NCI-H2171 (cell line): ENCODE measurements around the gene OR10A3.

ENCODE experiments used
- DNase-seq: peaks from one replicate; lab custom pipeline; 2025; lab: John Stamatoyannopoulos, UW

OR10A3 gene

DNA sequence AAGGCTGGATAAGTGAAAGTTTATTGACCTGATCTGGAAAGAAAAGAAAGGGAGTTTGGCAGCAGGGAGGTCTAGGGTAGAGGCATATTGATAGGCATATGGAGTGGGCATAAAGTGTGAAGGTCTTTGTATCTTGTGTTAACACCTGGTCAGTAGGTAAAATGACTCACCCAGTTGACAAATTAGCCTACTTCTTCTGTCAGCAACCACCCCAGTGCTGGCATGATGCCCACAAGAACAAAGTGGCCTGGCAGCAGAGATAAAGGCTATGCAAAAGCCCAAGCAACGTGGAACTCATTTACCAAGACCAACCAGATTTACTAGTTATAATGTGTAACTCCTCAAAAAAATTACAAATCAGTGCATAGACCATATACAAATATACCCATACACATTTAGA lies 4.9 kb downstream of the OR10A3 start:
- no peak for DNase-seq

DNA sequence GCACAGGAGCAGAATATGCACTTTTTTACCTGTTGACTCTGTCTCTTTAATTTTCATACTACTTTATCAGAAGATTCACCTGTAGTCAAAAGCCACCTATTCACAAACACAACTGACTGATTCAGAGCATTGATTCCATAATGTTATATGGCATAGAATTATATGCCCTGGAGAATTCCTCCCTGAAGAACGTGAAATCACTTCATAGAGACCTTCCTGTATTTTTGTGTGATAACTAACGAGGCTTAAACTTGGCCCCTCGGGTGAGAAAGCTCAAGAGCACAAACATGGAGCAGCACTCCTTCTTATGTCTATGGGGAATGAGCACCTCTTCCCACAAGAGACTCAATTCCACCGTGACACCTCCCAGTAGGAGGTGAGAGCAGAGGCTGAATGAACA lies 10.3 kb downstream of the OR10A3 start, which contains the start of gene OR10A6:
TSS of gene OR10A6 (minus strand) at position 101 of the 400 bp plus-strand sequence. CDS start 2,606 bp downstream, outside the sequence.
- DNase-seq, result no peak

DNA sequence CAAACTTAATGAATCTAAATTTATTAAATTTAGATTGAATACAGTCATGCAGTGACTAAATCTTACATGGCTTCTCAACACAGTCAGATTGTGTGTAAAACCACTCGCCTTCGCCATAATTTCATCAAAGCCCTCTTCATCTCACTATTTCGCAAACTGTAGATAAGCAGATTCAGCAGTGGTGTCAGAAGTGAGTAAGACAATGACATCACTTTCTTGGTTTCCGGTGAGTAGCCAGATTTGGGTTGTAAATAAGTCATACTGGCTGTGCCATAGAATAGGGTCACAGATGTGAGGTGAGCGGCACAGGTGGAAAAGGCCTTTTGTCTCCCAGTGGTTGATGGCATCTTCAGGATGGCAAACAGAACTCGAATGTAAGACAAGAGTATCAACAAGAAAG lies 13.9 kb downstream of the OR10A3 start:
- no peak for DNase-seq

DNA sequence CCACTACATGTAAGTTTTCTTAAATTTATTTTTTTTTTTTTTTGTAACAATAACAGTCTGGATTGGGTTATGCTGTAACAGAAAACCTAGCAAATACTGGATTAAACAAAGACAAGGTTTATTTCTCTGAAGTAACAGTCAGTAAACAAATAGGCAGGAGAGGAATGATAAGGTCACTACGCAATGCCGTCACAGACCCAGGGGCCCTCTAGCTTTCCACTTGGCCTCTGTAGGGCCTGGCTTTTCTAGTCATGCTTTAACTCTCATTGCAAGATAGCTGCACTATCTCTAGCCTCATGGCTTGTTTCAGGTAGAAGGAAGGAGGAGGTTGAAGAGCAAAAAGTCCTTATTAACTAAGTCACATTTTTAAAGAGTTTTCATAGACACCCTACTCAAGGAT lies 17.0 kb downstream of the OR10A3 start:
- DNase-seq, result no peak

DNA sequence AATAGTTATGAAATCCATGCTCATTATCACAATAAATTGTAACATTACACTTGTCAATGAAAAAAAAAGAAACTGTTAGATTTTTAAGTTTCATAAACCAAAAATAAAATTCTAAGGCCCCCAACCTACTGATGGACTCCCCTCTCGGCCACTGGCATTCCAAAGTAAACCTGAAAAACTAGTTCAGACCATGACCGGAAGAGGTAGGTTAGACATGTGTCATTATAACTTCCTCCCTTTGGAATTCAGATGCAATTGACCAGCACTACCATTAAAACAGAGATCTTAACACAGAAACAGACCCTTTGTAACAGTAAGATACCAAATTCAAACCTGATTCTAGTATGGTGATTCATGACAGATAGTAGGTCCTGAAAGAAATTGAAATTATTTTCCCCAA lies 23.4 kb downstream of the OR10A3 start:
- DNase-seq, result no peak

DNA sequence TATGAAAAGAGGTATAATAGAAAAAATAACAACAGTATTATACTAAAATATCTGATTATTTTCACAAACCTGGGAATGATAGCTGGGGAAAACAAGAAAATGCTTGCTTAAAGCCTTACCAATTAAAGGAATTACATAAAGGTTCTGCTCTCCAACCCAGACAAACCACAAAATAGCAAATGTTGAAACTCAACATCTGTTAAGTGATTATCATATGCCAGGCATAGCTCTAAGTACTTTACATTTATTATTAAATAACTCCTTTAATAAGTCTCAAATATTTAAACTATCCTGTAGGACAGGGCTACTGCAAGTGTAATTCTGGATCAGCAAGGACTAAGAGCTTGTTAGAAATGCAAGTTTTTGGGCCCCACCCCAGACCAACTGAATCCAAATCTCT lies 30.5 kb downstream of the OR10A3 start:
- DNase-seq, result no peak

DNA sequence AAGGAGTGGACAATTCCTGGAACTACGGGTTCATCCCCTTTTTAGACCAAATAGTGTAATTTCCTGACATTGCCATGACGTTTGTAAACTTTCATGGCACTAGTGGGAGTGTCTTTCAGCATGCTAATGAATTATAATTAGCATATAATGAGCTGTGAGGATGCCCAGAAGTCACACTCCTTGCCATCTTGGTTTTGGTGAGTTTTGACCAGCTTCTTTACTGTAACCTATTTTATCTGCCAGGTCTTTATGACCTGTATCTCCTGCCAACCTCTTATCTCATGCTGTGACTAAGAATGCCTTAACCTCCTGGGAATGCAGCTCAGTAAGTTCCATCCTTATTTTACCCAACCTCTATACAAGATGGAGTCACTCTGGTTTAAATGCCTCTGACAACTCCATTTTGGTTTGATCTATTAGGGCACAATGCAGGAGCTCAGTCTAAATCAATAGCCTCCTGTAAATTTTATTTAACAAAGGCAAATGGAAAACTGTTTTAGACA lies 31.2 kb downstream of the OR10A3 start:
- DNase-seq, result no peak

DNA sequence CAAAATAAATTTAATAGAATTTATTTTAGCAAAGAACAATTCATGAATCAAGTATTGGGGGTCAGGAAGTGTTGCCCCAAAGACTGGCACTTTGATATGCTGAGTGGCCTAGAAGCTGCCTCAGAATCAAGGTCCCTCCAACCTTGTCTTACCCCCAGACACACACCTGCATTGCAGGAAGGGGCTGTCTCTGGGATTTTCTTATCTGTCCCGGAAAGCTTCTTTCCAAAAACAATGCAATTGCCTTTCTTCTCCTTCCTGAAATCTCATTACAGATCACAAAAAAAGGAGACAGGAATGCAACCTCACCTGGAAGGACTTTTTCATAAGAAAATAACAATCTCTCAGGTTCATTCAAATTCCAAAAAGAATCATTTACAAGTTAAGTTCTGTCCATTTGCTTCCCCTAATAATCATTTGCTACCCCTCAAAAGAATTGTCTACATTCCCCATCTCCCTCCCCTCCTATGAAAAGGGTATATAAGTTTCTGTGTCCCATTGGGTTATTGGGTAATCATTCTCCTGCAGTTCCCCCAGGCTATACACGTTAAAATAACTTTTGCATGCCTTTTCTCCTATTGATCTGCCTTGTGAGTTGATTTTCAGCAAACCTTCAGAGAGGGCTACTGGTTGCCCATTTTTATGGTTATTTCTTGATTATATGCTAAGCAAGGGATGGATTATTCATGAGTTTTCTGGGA lies 31.8 kb downstream of the OR10A3 start:
- no peak for DNase-seq

DNA sequence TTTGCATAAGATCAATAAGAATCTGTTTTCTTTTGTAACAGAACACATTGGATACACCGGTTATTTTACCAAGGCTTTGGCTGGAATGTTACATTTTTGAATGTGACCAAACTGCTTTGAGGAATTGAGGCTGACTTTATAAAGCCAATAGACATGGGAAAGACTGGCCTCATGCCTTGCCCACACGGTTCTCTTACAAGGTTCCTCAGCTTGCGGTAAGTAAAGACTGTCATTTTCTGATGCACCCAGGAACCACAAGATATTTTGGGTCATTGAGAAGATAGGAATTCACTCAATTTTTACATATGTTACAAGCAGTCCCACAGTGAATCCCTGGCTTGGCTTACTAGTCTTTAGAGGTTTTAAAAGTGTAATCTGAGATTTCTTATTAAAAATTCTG lies 34.4 kb downstream of the OR10A3 start:
- no peak for DNase-seq

DNA sequence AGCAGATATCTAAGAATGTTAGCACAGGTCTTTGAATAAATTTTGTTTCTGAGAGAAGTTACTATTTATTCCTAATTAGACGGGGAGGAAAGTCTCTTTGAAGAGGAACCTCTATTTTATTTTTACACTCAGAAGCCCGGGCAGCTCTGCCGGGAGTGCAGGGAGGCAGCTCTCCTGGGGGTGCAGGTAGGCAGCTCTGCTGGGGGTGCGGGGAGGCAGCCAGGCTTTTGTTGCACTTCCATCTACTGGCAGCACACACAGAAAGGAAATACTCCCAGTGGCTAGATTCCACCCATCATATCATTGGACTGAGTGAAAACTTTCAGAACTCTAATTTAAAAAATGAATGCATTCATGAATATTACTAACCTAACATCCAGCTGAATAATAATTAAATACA lies 35.0 kb downstream of the OR10A3 start:
- no peak for DNase-seq

DNA sequence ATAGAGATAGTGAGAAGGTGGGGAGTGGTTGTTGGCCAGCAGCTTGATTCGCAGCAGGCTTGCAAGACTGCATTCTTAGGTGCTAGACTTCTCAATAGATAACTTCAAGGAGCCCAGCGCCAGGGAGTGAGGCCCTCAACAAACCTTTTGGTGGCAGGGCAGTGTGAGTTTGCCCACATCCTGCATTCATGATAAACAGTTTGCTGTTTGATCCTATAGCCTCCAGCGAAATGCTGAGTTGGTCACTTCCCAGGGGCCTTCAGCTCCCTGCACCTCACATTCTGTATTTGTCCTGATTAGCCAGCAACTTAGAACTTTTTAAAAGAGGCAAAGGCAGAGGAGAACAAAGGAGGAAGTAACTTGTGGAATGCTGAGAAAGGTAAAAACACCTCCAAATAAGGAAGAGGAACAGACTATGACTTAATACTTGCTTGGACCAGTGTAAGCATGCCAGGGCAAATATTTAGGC lies 35.5 kb downstream of the OR10A3 start:
- DNase-seq, result no peak

DNA sequence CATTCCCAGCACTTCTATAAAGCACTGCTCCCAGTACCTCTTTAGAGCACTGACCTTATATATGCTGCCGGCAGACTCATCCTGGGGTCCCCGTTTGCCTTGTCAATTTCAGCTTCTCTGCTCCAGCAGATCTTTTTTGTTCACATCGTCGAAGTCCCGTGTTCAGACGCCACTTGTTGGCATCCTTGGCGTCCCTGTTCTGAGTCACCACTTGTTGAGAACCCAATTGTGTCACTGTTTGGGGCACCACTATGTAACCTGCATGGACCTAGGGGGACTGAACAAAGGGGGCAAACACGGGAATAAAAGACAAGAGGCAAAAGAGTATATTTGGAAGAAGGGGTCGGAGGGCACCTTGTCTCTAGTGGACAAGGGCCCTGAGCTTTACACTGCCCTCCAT lies 36.0 kb downstream of the OR10A3 start:
- DNase-seq, result no peak

DNA sequence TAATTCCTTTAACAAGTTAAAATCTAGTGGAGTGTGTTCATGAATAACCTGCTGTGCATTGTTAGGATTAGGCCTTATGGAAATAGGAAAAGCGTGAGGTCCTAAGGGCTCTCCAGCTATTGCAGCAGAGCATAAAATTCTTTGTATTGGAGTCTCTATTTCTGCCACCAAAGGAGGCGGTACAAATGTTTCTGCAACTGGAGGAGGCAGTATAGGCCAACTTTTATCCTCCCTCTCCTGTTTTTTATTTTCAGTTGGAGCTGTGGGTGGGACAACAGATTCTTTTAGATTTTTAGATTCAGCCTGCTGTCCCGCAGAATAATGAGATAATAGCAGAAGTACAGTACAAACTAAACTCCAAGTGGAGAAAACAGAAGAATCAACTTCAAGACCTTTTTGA lies 36.6 kb downstream of the OR10A3 start:
- no peak for DNase-seq

DNA sequence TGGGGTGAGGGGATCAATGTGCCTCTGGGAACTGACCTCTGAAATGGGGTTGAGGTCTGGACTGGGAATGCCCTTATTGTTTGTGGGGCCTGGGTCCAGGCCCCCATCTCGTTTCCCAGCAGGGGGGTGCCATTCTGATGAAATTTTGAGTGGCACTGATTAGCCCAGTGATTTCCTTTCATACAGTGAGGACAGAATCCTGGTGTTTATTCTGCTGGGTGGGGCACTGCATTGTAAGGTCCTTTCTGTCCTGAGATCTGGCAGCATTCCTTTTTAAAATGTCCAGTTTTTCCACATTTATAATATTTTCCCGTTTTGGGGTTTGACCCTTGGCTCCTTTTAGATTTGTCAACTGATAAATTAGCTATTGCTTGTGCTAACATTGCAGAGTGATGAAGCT lies 37.6 kb downstream of the OR10A3 start:
- DNase-seq, result no peak

DNA sequence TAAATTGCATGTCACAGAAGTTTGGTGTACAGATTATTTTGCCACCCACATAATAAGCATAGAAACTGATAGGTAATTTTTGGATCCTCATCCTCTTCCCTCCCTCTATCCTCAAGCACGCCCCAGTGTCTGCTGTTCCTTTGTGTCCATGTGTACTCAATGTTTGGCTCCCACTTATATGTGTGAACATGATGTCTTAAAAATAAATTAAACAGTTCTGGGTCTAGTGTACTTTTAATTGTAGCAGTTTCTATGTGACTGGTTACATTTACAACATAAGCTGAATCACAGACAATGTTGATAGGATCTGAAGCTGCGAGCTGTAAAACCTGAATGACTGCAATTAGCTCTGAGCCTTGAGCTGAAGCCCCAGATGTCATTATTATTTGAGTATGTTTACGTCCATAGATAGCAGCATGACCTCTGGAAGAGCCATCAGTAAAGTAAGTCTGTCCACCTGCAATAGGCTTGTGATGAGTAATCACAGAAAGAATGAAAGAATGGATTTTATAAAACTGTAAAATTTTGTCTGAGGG lies 40.1 kb downstream of the OR10A3 start:
- DNase-seq, result no peak

DNA sequence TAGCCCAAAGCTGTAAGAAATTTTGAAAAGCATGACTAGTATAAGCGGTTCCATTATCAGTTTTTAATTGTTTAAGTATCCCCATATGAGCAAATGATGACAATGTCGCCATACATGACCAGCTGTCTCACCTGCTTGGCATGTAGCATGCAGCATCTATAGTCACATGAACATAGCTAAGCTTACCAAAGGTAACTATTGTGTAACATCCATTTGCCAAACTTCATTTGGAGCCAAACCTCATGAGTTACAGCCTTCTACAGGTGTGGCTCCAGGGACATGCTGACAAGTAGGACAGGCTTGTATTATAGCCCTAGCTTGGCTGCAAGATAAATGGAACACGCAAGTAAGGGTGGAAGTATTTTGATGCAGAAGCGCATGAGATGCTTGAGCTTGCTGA lies 40.8 kb downstream of the OR10A3 start:
- DNase-seq, result no peak

DNA sequence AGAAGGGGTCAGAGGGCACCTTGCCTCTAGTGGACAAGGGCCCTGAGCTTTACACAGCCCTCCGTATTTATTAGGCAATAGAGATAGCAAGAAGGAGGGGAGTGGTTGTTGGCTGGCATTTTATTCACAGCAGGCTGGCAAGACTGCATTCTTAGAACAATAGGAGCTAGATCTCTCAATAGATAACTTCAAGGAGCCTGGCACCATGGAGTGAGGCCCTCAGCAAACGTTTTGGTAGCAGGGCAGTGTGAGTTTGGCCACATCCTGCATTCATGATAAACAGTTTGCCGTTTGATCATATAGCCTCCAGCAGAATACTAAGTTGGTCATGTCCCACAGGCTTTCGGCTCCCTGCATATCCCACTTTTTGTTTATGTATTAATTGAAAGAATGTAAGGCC lies 42.1 kb downstream of the OR10A3 start:
- DNase-seq, result no peak

DNA sequence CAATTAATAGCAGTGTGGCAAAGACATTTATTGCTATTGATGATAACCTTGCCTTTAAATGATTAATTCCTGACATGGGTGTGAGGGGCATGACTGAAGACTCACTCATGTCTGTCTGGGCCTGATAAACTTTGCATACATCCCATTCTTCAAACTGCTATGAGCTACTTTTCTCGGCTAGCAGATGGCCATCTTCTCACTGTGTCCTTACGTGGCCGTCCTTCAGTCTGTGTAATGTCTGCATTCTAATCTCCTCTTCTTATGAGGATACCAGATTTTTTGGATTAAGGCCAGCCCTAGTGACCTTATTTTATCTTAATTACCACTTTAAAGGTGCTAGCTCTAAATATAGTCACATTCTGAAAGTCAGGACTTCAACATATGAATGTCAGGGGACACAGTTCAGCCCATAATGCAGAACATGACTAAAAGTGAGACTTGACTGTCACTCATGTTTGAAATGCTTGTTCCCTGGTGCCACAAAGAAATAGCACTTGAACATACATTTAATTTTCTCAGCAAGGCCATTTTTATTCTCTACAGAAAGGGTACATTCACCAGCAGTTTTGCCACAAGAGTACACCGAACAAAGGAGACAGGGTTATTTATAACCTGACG lies 42.7 kb downstream of the OR10A3 start:
- no peak for DNase-seq

DNA sequence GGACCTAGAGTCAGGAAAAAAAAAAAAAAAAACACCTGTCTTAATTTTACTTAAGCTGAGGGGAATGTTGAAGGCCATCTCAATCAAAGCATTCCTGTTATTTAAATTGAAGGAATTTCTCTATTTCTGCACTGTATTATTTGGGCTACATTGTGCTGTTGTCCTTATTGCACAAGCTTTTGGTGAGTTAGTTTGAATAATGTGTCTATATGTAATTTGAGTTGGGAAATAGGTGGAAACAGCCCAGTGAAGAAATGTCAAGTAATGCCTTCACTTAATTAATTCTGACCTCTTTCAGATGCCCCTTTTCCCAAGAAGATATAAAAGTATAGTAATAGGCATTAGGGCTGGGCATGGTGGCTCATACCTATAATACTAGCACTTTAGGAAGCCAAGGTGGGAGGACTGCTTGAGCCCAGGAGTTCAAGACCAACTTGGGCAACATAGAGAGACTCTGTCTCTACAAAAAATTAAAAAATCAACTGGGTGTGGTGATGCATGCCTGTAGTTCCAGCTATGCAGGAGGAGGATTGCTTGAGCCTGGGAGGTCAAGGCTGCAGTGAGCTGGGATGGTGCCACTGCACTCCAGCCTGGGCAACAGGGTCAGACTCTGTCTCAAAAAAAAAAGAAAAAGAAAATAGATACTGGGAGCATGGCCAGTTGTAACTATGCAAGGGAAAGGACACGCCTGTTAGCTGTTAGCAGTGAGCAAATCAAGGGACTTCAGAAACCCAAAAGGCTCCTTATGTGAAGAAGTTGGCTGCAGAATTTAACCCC lies 45.3 kb downstream of the OR10A3 start:
- no peak for DNase-seq

DNA sequence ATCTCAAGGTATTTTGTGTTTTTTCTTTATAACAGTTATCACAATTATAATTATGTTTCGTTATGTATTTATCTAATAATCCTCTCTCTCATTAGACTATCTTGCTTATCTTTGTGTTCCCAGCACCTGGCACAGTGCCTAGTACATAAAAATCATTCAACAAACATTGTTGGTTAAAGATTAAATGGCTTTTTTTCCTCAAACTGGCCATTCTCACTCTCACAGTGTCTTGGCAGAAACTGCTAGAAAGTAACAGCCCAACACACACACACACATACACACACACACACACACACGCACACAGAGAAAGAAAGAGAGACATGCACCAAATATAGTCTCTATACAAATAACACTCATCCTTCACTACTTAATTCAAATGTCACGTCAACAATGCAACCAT lies 47.3 kb downstream of the OR10A3 start:
- no peak for DNase-seq

DNA sequence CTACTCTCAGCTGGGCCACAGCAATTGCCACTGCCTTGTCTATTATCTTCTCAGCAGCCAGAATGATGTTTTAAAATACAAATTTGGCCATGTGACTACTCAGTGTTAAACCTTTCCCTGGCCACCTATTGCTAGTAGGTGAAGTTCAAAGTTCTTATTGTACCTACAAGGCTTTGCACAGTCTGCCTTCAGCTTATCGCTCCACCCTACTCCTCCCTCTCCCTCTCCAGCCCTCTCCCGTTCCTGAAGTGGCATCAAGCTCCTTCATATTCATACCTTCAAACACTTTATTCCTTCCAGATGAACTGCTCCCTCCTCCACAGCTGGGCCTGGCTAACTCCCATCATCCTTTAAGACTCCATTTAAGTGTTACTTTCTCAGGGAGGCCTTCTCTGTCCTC lies 47.7 kb downstream of the OR10A3 start:
- DNase-seq, result no peak

DNA sequence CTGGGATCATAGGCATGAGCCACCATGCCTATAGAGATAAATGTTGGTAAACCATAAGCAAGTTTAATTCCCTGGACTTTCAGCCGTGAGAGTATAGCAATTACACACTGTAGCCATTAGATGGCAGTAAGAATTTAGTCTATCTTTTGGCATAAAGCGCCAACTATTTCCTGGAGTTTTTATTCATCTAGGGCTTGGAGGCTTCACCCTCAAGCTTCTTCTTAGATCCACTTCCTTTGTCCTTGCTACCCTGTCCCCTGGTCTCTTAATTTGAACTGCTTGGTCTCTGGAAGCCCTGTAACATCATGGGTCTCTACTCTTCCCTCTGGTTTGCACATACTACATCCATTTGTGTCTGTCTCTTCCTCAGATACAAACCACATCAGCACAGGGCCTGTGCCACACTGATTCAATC lies 48.7 kb downstream of the OR10A3 start:
- no peak for DNase-seq
